ENCODE data around the gene CABP4.
A peak's percentile ranks its signal among the peaks of the same experiment; 100 is the strongest.

The CABP4 gene

GRCh38 chr11:67451658-67451976, 3.5 kb upstream of the CABP4 start:
- H3K4me3 ChIP-seq (ENCODE audit: low read depth, low read length), result no peak overlapping the region
- DNase-seq (ENCODE audit: low read depth), result no peak
- no peak for TF ChIP-seq CTCF (IDR thresholded peaks at IDR 0.05; ENCODE audit: control insufficient read depth, extremely low read depth, insufficient read depth)

- no peak for TF ChIP-seq CTCF (IDR thresholded peaks at IDR 0.05; ENCODE audit: control insufficient read depth, extremely low read depth, insufficient read depth)
- H3K4me3 ChIP-seq (ENCODE audit: low read depth, low read length), result 0 out of 2 replicates have a peak within 1 kb of the TSS, but pooled peaks have one; percentile 3
- DNase-seq (ENCODE audit: low read depth), result no peak
These were observed 2.8 kb upstream of the CABP4 start, which contains the start of gene GPR152 for GRCh38 chr11:67452141-67452952. TSS of gene GPR152 (minus strand) at chr11:67452729. CDS start at chr11:67452724, 5 bp downstream.

- DNase-seq (ENCODE audit: low read depth), result no peak
- no peak for TF ChIP-seq CTCF (IDR thresholded peaks at IDR 0.05; ENCODE audit: control insufficient read depth, extremely low read depth, insufficient read depth)
- H3K4me3 ChIP-seq (ENCODE audit: low read depth, low read length), result no peak overlapping the region
These were observed 1.1 kb upstream of the CABP4 start for GRCh38 chr11:67453816-67454732.

- no peak for TF ChIP-seq CTCF (IDR thresholded peaks at IDR 0.05; ENCODE audit: control insufficient read depth, extremely low read depth, insufficient read depth)
- no peak overlapping the region for H3K4me3 ChIP-seq (ENCODE audit: low read depth, low read length)
- no peak for DNase-seq (ENCODE audit: low read depth)
These were observed 1.0 kb downstream of the CABP4 start for GRCh38 chr11:67456068-67456705.

- DNase-seq (ENCODE audit: low read depth), result no peak
- TF ChIP-seq CTCF (IDR thresholded peaks at IDR 0.05; ENCODE audit: control insufficient read depth, extremely low read depth, insufficient read depth), result no peak
- H3K4me3 ChIP-seq (ENCODE audit: low read depth, low read length), result no peak overlapping the region
These were observed 2.3 kb downstream of the CABP4 start for GRCh38 chr11:67457453-67457852.

- no peak for TF ChIP-seq CTCF (IDR thresholded peaks at IDR 0.05; ENCODE audit: control insufficient read depth, extremely low read depth, insufficient read depth)
- DNase-seq (ENCODE audit: low read depth), result no peak
- no peak overlapping the region for H3K4me3 ChIP-seq (ENCODE audit: low read depth, low read length)
These were observed 3.1 kb downstream of the CABP4 start for GRCh38 chr11:67458266-67458665.
